Kidney (tissue), 14 donors: ENCODE data around the gene ZBTB40. TPM values are rescaled to one million over a fixed set of nuclear protein-coding genes. Genes with fewer than 3 reads are reported as not detected.

Experiments used
- DNase-seq, 5 donors: peaks; one replicate each; pipeline ENCODE4 v3.0.0-alpha.2; 2013 to 2020
- FAIRE-seq: peaks from 2 replicates; lab custom pipeline; 2012; peaks lifted over from hg19 to GRCh38; lab: Jason Lieb, UNC
- H3K27ac ChIP-seq, 2 donors: one replicate each; pipeline ENCODE4 v1.7.0; 2013; ENCODE audit warnings: low read depth in 2 of 2, low read length in 2 of 2, inconsistent platforms in 1 of 2
- H3K27me3 ChIP-seq: one replicate; pipeline ENCODE4 v1.7.1; 2013; ENCODE audit warnings: low read length, inconsistent platforms; ENCODE audit not compliant: control insufficient read depth, insufficient read depth
- H3K36me3 ChIP-seq, 3 donors: one replicate each; pipeline versions ENCODE4 v1.7.0 to v1.7.1; 2013; ENCODE audit warnings: low read length in 3 of 3, control low read depth in 1 of 3, inconsistent platforms in 1 of 3; ENCODE audit not compliant: insufficient read depth in 3 of 3, control insufficient read depth in 2 of 3
- H3K4me1 ChIP-seq, 3 donors: one replicate each; pipeline versions ENCODE4 v1.7.0 to v1.7.1; 2013; ENCODE audit warnings: low read length in 3 of 3, inconsistent platforms in 1 of 3, low read depth in 1 of 3; ENCODE audit not compliant: control insufficient read depth in 2 of 3, insufficient read depth in 2 of 3
- H3K4me3 ChIP-seq, 3 donors: one replicate each; pipeline versions ENCODE4 v1.7.0 to v1.8.1; 2013; ENCODE audit warnings: low read length in 3 of 3, control low read depth in 1 of 3, inconsistent platforms in 1 of 3
- H3K9ac ChIP-seq, 3 donors: one replicate each; pipeline versions ENCODE4 v1.7.0 to v1.7.1; 2013; ENCODE audit warnings: low read length in 3 of 3, control low read depth in 1 of 3, inconsistent platforms in 1 of 3
- H3K9me3 ChIP-seq, 3 donors: one replicate each; pipeline versions ENCODE4 v1.7.0 to v1.7.1; 2013; ENCODE audit warnings: low read length in 3 of 3, control low read depth in 1 of 3, inconsistent platforms in 1 of 3; ENCODE audit not compliant: control insufficient read depth in 2 of 3, insufficient read depth in 1 of 3
- CTCF ChIP-seq: IDR thresholded peaks from 3 replicates; pipeline ENCODE4 v1.5.1; 2012; ENCODE audit warnings: mild to moderate bottlenecking, moderate library complexity, borderline replicate concordance; ENCODE audit not compliant: insufficient read depth; ENCODE audit errors: extremely low read depth
- intact Hi-C: fragments of 100-400 bp; cut with DNase I; formaldehyde crosslinking; loops from one replicate; pipeline ENCODE4 v1.11.1; 2022
- polyA plus RNA-seq: library from polyadenylated mRNA; stranded (reverse); fragments of 350-450 nt; fragmentation: Illumina TruSeq; extraction: RNeasy Lipid Tissue Mini Kit (QIAGEN cat#74804); gene quantifications from one replicate; pipeline ENCODE4 v1.2.3, GENCODE V29; 2014; ENCODE audit warnings: low read depth, low replicate concordance; ENCODE audit not compliant: insufficient read depth
- total RNA-seq: library from RNA; stranded (reverse); fragmentation: NEBNext Ultra II Directional; extraction: Animal tissue kit (Norgen Biotek cat#: 25700); gene quantifications from one replicate; pipeline ENCODE4 v1.2.1, GENCODE V29; 2021
- donor health status: control.
- donor health status: control.
- donor health status: control.
- donor health status: control.
- donor health status: control.
- donor health status: DM: yes; HTN: yes; CAD: no.
- donor health status: Normal renal cell carcinoma (clear cell type).

ZBTB40 gene
- total and polyA plus RNA-seq, 2 donors from 2014 or later, result 4.3 to 17.4 TPM

- Histone ChIP-seq H3K27ac (no peak overlapping the region), H3K27me3 (no peaks in the 10 kb centered on the region), H3K9me3 (no peaks in the 10 kb centered on the region), H3K4me3 (no peak overlapping the region), H3K4me1 (peaks cover 0 to 5% (median 2%) of the 10 kb centered on the region in 3 donors), H3K9ac (no peak overlapping the region), H3K36me3 (peaks cover 5 to 39% (median 24%) of the 10 kb centered on the region in 3 donors)
- intact Hi-C loops, result no loop called here
- DNase-seq (no peak), FAIRE-seq (no peak)
- TF ChIP-seq CTCF, result no peak
These were observed 54.6 kb downstream of the ZBTB40 start for GRCh38 chr1:22506130-22506692.

GRCh38 chr1:22507587-22507986, 55.9 kb downstream of the ZBTB40 start:
- peaks cover 0 to 5% (median 2%) of the 10 kb centered on the region in 3 donors for H3K4me1 ChIP-seq
- no peak overlapping the region for H3K27ac ChIP-seq

GRCh38 chr1:22508329-22508728, 56.7 kb downstream of the ZBTB40 start:
- Histone ChIP-seq H3K27ac (no peak overlapping the region), H3K36me3 (peaks cover 5 to 59% (median 39%) of the 10 kb centered on the region in 3 donors), H3K9ac (no peak overlapping the region), H3K4me1 (peaks cover 0 to 5% (median 2%) of the 10 kb centered on the region in 3 donors), H3K4me3 (no peak overlapping the region), H3K9me3 (no peaks in the 10 kb centered on the region), H3K27me3 (no peaks in the 10 kb centered on the region)
- FAIRE-seq (no peak), DNase-seq (peak in 3 of 5 donors; percentile 14 to 54 (median 53))
- no peak for TF ChIP-seq CTCF
- intact Hi-C loops, result no loop called here

More at GRCh38 chr1:22507587-22507986, 55.9 kb downstream of the ZBTB40 start:
- Histone ChIP-seq H3K4me3 (no peak overlapping the region), H3K9me3 (no peaks in the 10 kb centered on the region), H3K36me3 (peaks cover 5 to 52% (median 34%) of the 10 kb centered on the region in 3 donors), H3K27me3 (no peaks in the 10 kb centered on the region), H3K9ac (no peak overlapping the region)
- peak in 2 of 5 donors; percentile 18 to 39 for DNase-seq
- no peak for FAIRE-seq
- TF ChIP-seq CTCF, result no peak
- intact Hi-C loops, result no loop called here
